ENCODE measurements around the gene SPC24.

Gene SPC24, protein sequence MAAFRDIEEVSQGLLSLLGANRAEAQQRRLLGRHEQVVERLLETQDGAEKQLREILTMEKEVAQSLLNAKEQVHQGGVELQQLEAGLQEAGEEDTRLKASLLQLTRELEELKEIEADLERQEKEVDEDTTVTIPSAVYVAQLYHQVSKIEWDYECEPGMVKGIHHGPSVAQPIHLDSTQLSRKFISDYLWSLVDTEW

DNA sequence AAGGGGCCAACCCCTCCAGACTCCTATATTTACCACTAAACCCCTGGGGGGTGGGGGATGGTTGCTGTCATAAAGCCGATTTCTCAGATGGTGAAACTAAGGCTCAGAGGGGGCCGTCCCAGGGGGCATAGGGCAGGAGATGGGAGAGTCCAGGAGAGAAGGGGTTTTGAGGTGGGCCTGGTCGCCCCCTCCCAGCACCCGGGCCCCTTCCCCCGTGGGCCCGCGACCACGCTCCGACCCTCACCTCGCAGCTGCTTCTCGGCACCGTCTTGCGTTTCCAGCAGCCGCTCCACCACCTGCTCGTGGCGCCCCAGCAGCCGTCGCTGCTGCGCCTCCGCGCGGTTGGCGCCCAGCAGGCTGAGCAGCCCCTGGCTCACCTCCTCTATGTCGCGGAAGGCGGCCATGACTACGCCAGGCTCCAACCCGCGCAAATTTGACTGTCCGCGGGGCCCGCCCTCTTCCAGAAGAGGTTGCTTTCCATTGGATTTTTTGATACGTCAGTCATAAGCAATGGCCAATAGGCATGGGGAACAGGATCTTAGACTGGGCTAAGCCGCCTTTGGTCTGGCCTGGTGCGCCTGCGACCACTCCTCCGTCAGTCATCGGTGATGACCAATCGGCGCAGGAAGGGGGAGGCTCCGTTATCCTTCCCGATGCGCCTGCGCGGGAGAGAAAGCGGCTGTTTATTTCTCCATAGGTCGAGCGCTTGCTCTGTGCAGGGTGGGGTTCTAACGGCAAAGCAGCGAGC is at the start of gene SPC24:
SPC24 (minus strand) TSS at position 410 of the 748 bp plus-strand sequence; CDS start at position 404, 6 bp downstream.
- peak; percentile 99 for DNase-seq (ENCODE audit: low read depth)
- TF ChIP-seq, protein P1, sequence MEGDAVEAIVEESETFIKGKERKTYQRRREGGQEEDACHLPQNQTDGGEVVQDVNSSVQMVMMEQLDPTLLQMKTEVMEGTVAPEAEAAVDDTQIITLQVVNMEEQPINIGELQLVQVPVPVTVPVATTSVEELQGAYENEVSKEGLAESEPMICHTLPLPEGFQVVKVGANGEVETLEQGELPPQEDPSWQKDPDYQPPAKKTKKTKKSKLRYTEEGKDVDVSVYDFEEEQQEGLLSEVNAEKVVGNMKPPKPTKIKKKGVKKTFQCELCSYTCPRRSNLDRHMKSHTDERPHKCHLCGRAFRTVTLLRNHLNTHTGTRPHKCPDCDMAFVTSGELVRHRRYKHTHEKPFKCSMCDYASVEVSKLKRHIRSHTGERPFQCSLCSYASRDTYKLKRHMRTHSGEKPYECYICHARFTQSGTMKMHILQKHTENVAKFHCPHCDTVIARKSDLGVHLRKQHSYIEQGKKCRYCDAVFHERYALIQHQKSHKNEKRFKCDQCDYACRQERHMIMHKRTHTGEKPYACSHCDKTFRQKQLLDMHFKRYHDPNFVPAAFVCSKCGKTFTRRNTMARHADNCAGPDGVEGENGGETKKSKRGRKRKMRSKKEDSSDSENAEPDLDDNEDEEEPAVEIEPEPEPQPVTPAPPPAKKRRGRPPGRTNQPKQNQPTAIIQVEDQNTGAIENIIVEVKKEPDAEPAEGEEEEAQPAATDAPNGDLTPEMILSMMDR (IDR thresholded peaks at IDR 0.05; ENCODE audit: insufficient read depth, low read depth, low read length, missing control alignments), result peak; percentile 2
- H3K4me3 ChIP-seq (ENCODE audit: low read depth, low read length), result peak within 1 kb of the TSS; percentile 100

DNA sequence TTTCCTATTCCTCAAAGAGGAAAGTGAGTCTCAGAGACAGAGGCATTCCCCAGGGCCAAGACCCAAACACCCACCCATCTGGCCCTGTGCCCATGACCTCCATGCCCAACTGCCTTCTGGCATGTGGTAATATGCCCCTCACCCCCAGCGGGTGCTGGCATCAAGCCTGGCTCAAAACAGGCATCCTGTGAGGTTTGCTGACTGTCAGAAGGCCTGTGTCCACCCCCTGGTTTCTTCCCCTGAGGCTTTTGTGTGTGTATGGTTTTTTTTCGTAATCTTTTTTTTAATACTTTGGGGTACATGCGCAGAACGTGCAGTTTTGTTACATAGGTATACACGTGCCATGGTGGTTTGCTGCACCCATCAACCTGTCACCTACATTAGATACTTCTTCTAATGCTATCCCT is 49.4 kb upstream of the SPC24 start:
- DNase-seq (ENCODE audit: low read depth), result no peak
- TF ChIP-seq, protein P1 (IDR thresholded peaks at IDR 0.05; ENCODE audit: insufficient read depth, low read depth, low read length, missing control alignments), result no peak
- no peak overlapping the region for H3K4me3 ChIP-seq (ENCODE audit: low read depth, low read length)

DNA sequence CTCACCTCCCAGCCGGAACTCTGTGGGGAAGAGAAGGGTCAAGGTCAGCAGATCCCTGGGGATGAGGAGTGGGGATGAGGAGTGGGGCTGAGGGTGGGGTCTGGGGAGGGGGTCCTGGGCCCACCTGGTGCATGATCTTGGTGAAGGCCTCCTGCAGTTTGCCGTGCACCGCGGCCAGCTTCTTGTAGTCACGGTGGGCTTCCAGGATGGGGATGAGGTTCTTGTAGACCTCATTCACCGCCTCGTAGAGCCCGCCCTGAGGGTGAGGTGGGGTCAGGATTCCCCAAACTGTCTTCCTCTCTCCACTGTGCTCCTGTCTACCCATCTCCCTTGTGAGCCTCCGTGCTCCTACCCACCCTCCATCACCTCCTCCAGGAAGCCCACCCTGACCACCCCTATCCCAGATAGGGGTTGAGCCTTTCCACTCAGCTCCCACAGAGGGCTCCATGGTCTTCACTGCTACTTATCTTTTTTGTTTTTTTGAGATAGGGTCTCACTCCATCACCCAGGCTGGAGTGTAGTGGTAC is 48.6 kb upstream of the SPC24 start:
- H3K4me3 ChIP-seq (ENCODE audit: low read depth, low read length), result no peak overlapping the region
- DNase-seq (ENCODE audit: low read depth), result no peak
- TF ChIP-seq, protein P1 (IDR thresholded peaks at IDR 0.05; ENCODE audit: insufficient read depth, low read depth, low read length, missing control alignments), result no peak

DNA sequence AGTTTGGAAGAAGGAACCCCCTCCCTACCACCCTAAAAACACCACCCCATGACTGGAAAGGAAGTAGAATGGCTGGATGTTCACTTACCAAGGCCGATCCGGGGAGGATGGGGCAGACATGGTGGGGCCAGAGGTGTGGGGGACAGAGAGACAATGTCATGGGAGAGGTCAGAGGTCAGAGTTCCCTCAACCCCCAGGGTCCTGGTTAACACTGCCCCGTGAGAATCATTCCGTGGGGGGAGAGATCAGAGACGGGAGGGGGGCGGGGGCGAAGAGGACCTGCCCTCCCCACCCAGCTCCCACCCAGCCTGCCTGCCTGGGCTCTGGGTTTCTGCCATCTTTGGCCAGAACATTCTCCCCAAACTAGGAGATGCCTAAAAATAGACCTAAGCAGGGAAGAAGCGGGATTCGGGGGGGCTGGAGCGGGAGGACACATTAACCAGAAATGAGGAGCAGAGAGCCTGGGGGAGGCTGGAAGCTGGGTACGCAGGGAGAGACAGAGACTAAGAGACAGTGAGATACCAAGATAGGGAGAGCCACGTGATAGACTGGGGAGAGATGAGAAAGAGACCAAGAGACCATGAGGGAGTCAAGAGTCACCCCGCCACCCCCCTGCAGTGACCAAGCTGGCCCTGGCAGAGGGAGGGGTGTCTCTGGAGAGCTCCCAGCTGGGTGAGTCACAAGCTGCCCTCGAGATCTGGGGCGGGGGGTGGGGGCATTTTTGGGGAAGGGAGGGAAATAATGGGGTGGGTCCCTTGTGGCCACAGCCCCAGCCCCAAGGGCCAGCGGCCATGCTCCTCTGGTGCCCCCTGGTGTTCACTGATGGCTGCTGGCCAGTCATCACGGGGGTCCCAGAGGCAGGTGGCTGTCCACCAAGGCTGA is 47.9 kb upstream of the SPC24 start:
- peak; percentile 44 for DNase-seq (ENCODE audit: low read depth)
- no peak overlapping the region for H3K4me3 ChIP-seq (ENCODE audit: low read depth, low read length)
- TF ChIP-seq, protein P1 (IDR thresholded peaks at IDR 0.05; ENCODE audit: insufficient read depth, low read depth, low read length, missing control alignments), result peak; percentile 81

DNA sequence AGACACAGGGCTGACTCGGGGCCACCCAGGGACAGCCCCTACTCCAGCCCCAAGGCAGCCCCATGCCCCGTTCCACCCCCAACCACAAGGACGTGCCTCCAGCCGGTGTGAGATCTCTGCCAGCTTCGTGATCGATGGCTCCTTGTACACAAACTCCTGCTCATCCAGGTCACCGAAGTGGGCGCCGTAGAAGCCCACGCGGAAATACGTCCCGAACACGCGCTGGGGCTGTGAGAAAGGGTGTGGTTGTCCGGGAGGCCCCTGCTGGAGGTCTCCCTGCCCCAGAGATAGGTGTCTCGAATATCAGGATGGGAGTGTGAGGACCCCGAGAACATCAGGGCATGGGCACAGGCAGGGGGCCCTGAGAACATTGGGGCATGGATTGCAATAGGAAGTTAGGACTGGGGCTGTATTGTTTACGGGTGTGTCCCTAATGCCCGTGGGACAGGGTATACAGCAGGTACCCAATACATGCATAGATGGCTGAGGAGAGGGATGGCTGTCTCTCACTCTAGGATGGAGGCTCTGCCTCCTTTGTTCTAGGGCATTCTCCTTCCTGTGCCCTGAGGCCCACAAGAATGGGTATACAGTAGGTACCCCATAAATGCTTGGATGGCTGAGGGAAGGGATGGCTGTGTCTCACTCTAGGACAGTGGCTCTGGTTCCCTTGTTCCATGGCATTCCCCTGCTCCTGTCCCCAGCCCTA is 47.1 kb upstream of the SPC24 start:
- no peak overlapping the region for H3K4me3 ChIP-seq (ENCODE audit: low read depth, low read length)
- TF ChIP-seq, protein P1 (IDR thresholded peaks at IDR 0.05; ENCODE audit: insufficient read depth, low read depth, low read length, missing control alignments), result no peak
- no peak for DNase-seq (ENCODE audit: low read depth)

DNA sequence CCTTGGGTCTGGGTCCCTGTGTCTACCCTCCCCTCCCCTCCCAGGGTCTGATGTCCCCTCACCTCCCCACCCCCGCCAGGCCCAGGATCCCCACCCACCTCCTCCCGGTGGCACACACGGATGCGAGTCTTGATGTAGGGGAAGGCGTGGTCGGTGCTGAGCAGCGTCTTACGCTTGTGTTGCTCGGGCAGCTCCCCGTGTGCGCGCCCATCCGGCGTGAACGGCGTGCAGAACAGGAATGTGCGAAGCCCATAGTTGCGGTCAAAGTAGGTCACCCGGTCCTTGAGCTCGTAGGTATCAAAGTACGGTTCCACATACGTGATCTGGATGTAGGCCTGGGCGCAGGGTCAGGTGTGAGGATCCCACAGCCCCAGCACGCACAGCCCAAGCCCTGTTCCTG is 46.2 kb upstream of the SPC24 start:
- TF ChIP-seq, protein P1 (IDR thresholded peaks at IDR 0.05; ENCODE audit: insufficient read depth, low read depth, low read length, missing control alignments), result no peak
- no peak for DNase-seq (ENCODE audit: low read depth)
- no peak overlapping the region for H3K4me3 ChIP-seq (ENCODE audit: low read depth, low read length)

All from GM12865 (cell line).